GM18505 (cell line): ENCODE data around the gene SLC25A15.

ENCODE experiments used
- ATAC-seq: cut with Tn5 transposase; IDR thresholded peaks from one replicate; pipeline ENCODE4 v1.9.1; 2021; ENCODE audit not compliant: unreplicated experiment
- POLR2A ChIP-seq: IDR thresholded peaks from 4 replicates; pipeline ENCODE4 v1.6.1; 2011; ENCODE audit warnings: borderline replicate concordance; ENCODE audit not compliant: insufficient read depth, insufficient read length; ENCODE audit errors: extremely low read depth

SLC25A15 gene

DNA sequence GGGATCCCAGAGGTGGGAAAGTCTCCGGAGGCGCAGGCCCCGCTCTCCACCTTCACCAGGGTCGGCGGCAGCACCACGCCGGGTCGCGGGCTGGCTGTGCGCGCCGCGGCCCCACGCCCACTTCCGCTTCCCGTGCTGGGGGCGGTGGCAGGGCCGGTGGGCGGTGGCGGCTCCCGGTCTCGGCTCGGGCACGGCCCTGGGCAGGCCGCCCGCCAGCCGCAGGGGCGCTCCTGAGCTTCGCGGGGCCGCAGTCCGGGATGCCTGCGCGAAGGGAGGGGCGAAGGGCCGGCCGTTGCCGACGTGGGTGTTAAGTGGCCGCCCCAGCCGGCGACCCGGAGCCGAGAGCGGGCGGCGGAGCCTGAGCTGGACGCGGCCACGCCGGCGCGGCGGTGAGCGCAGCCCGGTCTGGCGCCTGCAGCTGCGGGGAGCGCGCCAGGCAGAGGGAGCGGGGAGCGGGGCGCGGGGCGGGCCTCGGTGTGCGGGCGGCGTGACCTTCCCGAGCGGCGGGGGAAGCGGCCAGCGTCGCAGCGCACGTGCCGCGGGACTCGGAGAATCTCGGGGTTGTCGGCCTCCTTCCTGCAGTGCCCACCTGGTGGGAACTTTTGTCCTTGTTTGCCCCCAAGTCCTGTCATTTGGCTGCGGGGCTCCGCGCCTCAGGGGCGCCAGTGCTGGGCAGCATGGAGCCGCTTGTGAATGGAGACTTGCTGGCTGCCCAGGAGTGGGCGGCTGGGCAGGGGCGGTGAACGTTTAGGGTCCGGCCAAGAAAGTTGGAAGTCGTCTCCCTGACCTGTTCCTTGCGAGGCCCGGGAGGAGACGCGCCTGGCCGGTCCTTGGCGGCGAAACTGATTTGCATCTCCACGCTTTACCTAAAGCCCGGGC lies at the start of gene SLC25A15:
SLC25A15 (plus strand) TSS at position 337 of the 879 bp plus-strand sequence. CDS start 3,616 bp downstream, outside the sequence.
- ATAC-seq = peak; percentile 90

DNA sequence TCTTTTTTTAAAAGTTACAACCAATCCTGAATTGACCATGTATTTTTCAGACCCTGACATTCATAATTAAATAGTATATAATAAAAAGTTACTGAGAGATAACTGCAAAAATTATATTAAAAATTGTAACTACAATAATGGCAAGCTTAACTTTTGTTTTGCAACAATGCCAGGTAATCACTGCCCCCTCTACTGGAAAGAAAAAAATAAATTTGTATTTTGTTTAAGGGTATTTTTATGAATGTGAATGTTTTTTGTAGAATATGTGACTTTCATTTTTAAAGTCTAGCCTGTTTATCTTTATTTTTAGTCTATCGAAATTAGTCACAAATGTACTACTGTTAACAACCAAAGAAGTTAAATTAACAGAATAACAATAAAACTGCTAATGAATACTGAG lies 40.1 kb upstream of the SLC25A15 start:
- no peak for TF ChIP-seq POLR2A
- no peak for ATAC-seq

More for the DNA sequence above, at the start of gene SLC25A15:
- peak; percentile 68 for TF ChIP-seq POLR2A

DNA sequence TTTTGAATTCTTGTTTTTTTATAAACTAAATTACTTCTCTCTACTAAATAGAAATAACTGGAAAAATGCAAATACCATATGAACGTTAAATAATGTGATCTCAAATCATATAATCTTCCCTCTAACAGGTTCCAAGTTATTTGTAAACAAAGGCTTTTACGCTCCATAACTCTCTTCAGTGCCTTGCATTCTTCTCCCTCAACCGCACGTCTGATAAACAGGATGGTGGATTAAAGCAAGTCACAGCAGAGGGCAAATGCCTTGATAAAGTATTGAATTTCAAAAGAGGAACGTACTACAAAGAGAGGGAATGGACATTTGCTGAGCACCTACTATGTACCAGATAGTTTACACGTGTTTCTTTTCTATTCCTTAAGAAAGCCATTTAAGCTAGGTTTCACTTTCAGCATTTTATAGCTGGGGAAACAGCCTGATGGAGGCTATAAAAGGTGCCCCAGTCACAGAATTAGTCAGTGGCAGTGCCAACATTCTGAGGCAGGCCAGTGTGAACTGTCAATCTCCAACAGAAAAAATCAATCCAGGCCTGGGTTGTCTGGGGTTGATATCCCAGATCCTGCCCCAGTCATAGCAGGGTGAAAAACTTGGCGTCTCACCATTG lies 34.2 kb upstream of the SLC25A15 start:
- ATAC-seq = no peak
- no peak for TF ChIP-seq POLR2A

DNA sequence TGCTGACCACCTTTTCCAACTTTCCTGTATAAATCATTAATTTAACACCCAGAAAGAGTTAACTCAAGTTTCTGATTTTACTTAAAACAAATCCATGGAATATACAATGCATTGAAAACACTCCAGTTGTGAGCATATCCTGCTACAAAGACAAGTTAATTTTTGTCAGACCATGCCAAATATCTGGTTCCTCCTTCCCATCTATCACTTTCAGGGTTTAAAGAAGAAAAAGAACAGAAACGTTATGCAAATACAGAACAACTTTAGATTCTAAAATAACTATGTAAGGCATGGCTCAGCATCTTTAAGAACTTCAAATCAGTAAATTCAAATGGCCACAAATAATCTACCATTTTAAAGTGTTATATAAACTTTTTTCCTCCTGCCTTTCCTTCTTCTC lies 33.4 kb upstream of the SLC25A15 start:
- TF ChIP-seq POLR2A = no peak
- no peak for ATAC-seq

DNA sequence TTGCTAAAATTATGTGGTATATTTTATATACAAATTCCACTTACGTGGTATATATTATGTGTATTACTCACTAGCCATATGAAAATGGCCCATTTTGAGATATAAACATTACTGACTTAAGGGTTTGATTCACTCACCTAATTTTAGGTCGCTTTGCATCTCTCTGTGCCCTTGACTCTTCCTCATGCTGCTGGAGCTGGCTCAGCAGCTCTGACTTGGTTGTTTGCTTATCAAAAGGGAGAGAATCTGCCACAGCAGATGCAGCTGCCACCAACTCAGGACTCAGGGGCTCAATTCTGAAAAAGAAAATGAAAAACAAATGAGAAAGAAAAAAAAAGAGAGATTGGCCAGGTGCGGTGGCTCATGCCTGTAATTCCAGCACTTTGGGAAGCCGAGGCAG lies 30.6 kb upstream of the SLC25A15 start:
- ATAC-seq = no peak
- TF ChIP-seq POLR2A = no peak

DNA sequence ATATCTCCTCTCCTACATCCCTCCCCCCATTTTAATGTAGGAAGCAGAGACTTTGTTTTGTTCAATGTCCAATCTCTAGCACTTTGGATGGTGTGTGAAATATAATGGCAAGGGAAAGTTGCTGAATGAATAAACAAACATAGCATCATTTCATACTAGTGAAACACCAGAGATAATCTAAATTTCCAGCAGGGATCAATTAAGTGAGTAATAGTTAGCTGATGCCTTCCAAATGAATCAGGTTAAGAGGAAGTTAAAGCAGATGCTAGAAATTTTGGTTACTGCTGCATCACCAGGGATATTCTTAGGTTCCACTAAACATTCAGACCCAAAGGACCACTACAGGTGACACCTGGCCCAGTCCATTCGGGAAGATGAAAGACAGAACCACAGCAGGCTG lies 26.6 kb upstream of the SLC25A15 start:
- ATAC-seq = no peak
- TF ChIP-seq POLR2A = no peak

DNA sequence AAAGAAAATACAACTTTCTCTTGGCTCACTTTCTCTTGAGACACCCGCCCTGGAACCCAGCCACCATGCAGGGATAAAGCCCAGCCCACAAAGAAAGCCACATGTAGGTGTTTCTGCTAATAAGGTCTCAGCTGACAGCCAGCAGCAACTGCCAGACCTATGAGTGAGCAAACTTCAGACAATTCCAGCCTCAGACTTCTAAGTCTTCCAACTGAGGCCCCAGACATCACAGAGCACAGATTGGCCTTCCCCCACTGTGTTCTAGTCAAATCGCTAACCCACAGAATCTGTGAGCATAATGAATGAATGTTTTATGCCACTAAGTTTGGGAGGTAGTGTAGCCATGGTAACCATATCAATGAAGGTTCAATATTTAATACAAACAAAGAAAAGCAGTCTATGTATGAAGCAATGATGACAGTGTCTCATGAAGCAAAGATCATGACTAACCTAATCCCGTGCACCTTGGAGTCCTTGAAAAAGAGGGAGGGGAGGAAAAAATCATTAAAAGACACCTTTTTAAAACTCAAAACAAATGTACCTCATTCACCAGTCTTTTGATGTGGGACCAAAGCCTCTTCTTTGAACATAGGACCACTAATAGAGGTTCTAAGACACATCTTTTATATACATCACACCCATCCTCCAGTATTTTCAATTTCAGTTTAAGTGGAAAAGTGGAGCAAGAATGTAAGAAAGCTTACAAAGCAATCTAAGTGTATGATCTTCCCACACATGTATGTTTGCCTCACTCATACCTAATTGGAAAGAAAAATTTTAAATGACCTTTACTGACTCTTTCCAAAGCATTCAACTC lies 24.6 kb upstream of the SLC25A15 start:
- no peak for ATAC-seq
- no peak for TF ChIP-seq POLR2A

DNA sequence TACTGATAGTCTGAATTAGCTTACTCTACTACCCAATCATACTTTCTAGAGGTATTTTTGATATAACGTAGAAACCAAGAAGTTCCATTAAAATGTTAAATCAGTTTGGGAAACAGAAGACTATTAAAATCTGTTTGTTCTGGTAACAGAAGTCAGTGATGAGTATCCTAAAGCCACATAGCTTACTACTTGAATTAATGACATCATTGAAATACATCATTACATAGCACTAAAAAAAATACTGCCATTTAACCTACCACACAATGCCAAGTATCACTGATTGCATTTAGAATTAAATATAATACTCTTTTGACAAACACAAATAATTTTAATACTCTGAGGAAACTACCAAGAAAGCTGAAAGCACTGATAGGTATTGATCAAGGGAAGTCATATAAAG lies 23.8 kb upstream of the SLC25A15 start:
- ATAC-seq = no peak
- no peak for TF ChIP-seq POLR2A

DNA sequence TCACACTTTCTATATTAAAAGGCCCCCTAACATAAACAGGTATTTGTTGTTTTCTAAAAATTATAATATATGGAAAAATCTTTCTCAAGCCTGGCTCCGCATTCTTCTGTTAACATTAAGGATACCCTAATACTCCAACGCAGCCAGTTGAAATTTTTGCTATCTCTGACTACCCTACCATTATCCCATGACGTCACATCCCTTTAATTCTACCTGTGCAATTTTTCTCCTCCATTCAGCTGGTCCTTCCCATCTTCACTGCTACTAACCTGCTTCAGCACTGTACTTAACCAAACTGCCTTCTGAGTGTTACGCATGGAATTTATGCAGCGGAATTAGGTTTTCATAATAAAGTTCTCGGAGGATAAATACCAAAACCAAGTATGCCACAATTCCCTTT lies 19.4 kb upstream of the SLC25A15 start:
- TF ChIP-seq POLR2A = no peak
- ATAC-seq = no peak

DNA sequence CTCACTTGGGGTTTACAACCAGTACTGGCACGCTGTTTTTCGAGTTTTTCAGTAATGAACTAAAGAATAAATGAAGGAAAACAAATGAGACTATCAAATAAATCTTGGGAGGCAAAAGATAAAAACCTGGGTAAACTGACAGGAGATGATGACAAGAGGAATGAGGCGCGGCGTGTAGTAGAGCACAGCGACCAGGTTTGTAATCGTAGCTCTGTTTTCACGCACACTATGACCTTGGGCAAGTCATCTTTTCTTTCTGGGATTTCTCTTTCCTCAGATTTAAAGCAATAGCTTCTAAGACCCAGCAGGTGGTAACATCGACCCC lies 18.8 kb upstream of the SLC25A15 start:
- no peak for TF ChIP-seq POLR2A
- no peak for ATAC-seq

DNA sequence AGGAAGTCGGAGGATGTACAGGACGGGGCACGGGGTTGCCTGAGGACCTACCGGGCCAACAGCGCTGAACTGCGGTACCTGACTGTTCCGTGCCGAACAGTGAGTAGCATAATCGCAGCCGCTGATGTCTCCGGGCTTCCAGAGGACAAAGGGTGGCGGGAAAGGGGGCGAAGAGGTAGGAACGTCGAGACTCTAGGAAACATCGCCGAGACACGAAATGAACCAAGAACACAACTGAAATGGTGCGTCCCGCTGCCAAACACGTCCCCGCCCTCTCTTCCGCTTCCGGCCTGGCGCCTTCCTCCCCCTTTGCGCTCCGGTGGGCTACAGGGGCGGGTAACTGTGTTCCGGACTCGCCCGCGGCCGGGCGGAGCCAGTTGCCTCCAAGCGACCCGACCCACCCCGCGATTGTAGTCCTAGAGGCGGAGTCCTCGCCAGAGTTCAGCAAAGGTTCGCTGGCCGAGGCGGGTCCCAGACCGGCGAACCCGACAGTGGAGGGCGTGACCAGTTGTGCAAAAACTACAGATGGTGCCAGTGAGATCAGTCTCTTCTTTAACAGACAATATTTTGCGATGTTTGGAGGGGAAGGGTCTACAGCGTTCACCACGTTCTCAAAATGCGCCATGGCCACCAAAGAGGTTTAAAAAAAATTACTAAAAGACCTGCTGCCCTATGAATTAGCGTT lies 18.3 kb upstream of the SLC25A15 start, which contains the start of gene MRPS31:
MRPS31 (minus strand) TSS at position 257 of the 685 bp plus-strand sequence; CDS start at position 203, 54 bp downstream.
- ATAC-seq = peak; percentile 99
- TF ChIP-seq POLR2A = peak; percentile 90

DNA sequence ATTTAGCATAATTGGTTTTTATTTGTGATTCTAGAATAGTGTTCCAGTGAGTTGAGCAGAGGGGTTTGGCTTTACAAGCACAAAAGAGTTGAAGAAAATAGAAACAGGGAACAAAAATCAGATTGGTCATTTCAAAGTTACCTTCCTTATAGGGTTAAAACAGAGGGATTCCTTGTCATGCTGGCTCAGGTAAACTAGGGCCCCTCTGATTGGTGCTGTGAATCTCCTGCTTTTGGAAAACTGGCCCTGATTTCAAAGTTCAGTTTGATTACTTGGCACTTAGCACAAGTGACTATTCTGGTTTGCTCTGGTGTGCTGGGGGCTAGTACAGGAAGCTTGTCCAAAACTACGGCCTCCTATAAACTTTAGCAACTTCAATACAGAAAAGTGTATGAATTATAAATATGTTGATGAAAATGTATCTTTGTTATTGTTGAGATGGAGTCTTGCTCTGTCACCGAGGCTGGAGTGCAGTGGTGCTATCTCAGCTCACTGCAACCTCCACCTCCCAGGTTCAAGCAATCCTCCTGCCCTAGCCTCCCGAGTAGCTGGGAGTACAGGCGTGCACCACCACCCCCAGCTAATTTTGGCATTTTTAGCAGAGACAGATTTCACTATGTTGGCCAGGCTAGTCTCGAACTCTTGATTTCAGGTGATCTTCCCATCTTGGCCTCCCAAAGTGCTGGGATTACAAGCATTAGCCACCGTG lies 16.5 kb upstream of the SLC25A15 start:
- TF ChIP-seq POLR2A = no peak
- ATAC-seq = no peak

DNA sequence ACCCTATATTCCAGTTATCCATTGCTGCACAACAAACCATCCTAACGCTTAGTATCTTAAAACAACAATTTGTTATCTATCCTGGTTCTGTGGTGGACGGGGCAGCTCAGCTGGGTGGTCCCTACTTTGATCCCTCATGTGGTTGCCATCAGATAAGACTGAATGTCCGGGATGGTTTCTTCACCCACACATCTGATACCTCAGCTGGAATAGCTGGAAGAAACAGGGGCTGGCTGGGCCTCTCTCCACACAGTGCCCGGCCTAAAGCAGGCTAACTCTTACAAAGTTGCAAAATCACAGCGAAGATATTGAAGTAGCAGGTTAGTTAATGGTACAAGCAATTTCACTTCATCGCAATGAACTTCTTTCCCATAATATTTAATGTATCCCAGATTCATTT lies 14.7 kb upstream of the SLC25A15 start:
- TF ChIP-seq POLR2A = no peak
- ATAC-seq = no peak

DNA sequence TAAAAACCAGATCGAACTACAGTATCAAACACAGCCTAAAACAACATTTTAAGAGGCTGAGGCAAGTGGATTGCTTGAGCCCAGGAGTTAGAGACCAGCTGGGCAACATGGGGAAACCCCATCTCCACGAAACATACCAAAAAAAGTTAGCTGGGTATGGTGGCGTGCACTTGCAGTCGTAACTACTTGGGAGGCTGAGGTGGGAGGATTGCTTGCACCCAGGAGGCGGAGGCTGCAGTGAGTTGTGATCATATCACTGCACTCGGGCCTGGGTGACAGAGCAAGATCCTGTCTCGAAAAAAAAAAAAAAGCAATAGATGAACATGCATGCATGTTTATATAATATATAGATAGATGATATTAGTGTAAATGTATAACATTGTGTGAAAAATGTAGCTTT lies 13.2 kb upstream of the SLC25A15 start:
- no peak for TF ChIP-seq POLR2A
- ATAC-seq = no peak
